Activated CD4-positive, alpha-beta T cell treated with anti-CD3 and anti-CD28 coated beads, Interleukin-2, amount 50 U/mL, for 24 hours (primary cell): Measurements from ENCODE around the gene SGF29.
"Not testable (repeated sequence)": the region's sequence is repeated elsewhere in the genome, so short reads cannot be mapped to it uniquely, and the experiment has no call there.

ENCODE experiments used
- DNase-seq, 2 donors: peaks; one replicate each; pipeline ENCODE4 v3.0.0-alpha.2; 2020; ENCODE audit warnings: low read depth in 1 of 2, low spot score in 1 of 2

SGF29 gene

DNA sequence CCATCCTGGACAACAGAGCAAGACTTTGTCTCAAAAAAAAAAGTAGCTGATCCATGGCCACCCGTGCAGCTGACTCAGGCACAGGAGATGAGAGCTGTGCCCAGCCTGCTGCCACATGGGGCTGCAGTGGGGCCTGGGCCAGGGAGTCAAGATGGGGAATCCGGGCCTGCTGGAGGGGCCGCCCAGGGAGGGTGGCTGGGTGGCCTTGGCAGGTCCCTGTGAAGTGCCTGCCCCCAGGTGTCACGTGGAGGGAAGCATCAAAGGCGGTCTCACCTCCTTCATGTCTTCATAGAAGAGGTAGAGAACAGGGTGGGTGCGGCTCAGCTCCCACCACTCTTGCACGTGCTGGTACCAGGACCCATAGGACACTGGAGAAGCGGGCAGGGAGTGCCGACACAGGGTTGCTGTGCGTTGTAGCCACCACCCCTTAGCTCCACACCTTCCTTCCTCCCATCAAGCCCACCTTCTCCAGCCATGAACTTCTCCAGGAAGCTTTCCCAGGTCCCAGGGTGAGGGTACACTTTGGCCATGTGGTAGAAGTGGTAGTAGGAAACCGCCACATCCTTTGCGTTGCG lies 39.3 kb downstream of the SGF29 start:
- DNase-seq: no peak

DNA sequence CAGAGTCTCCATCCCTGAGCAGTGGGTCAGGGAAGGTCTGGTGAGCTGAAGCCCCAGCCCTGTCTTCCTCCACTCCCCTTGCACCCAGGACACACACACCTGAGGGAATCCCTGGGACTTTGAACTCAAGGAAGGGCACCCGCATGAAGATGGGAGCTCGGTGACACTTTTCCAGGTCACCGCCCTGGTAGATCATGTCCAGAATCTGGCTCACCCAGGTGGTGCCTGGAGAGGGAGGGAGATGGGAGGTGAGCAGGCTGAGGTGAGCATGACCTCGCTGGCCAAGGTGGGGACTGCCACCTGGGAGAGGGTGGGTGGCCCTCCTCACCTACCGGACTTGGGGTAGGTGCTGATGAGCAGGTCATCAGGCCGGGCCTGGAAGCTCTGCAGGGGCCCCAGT lies 41.7 kb downstream of the SGF29 start:
- not testable (repeated sequence) for DNase-seq

GRCh38 chr16:28596115-28596630 lies 42.5 kb downstream of the SGF29 start:
- DNase-seq: no peak

DNA sequence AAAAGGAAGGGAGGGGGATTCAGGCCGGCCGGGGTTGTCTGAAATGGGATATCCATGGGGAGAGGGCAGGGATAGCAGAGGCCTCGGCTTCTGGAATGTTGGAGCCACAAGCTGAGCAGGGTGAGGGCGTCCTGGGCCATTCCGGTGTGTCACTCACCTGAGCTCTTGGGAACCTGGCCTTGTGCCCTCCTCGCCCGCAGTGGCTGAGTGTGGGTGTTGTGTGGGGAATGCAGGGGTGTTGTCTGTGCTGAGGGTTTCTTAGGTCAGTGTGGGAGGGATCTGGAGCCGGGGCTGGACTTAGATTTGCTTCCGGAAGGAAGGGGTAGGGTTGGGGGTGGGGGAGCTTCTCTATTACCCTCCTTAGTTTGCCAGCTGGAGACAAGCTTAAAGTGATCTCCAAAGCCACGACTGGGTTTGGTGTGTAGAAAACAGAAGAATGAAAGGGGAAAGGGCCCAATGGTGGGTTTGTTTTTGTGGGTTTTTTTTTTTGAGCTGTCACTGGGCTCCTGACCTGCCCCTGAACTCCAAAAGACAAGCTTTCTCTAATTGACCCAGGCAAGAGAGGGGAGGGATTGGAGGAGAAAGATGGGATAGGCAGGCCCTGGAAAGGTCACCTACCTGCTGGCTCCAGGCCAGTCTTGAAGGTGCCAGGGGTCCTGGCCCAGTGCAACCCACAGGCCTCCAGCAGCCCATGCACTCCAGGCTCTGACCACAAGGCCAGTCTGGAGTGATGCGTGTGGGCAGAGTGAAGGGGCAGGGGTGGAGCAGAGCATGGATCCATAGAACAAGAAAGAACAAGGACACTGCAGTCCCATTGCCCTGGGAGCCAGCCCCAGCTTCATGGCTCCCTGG lies 43.3 kb downstream of the SGF29 start, which contains the start of gene SULT1A2:
TSS of gene SULT1A2 (minus strand) at position 211 of the 852 bp plus-strand sequence. CDS start 1,120 bp downstream, outside the sequence.
- no peak for DNase-seq

GRCh38 chr16:28597692-28598261 lies 44.1 kb downstream of the SGF29 start:
- no peak for DNase-seq

- DNase-seq: not testable (repeated sequence)
Observed at GRCh38 chr16:28599377-28600285, 45.9 kb downstream of the SGF29 start.

DNA sequence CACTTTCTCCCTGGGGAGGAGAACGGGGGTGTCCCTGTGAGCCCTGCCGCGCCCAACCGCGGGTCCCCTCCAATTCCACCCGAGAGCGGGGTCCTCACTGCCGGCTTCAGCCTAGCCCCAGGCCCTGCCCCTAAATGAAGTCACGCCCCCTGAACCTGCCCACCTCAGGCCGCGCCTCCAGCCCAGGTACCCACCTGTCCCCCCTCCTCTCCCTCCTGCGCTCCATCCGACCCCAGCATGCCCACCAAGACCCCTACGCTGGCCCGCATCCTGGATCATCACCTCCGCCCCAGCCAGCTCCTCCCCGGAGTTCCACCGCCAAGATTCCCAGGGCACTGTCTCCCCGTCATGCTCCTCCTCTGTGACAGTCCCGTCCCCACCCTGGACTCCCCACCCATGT lies 47.2 kb downstream of the SGF29 start:
- not testable (repeated sequence) for DNase-seq

DNA sequence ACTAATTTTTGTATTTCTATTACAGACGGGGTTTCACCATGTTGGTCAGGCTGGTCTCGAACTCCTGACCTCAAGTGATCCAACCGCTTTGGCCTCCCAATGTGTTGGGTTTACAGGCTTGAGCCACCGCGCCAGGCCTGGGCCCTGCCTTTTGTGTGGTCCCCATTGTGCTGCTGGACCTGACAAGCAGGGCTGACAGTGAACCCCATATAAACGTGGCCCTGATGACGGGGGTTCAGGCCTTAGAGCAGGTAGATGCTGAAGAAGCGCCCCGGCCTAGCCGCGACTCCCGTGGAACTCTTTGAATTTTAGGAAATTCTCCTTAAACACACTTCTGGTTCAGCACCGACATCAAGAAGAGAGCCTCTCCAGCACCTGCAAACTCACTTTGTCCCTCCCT lies 47.9 kb downstream of the SGF29 start:
- not testable (repeated sequence) for DNase-seq

DNA sequence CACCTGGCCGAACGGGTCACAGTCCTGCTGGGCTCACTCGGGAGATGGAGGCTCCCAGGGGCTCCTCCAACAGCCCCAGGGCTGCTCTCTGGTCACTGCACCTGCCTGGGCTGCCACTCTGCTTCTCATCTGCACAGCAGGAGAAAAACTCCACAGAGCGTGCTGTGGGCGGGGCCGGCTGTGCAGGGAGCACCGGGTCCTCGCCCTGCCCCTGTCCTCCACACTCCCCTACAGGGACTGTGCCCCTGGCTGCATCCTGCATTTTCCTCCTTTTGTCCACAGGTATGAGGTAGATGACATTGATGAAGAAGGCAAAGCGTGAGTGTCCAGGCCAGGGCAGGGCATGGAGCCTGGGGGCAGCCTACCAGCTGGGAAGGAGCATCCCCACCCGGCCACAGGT lies 48.3 kb downstream of the SGF29 start:
- not testable (repeated sequence) for DNase-seq

DNA sequence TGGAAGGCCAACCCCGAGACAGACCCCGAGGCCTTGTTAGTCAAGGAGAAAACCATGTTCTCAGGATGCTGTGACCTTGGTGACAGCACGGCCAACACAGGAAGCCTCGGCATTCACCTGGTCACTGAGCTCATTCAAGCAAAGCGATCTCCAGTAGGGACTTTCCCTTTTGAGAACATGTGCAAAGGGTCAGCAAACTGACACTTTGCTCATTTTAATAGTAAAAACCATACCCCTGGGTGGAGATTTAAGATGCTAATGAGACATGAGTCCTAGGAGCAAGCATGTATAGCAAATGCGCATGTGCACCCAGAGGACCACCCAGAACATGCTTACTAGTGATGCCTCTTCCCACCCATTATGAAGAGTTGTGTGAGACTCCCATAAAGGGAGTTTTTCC lies 48.8 kb downstream of the SGF29 start:
- no peak for DNase-seq

GRCh38 chr16:28603381-28604185 lies 49.9 kb downstream of the SGF29 start:
- no peak for DNase-seq

GRCh38 chr16:28604186-28604565 lies 50.5 kb downstream of the SGF29 start:
- DNase-seq: no peak

DNA sequence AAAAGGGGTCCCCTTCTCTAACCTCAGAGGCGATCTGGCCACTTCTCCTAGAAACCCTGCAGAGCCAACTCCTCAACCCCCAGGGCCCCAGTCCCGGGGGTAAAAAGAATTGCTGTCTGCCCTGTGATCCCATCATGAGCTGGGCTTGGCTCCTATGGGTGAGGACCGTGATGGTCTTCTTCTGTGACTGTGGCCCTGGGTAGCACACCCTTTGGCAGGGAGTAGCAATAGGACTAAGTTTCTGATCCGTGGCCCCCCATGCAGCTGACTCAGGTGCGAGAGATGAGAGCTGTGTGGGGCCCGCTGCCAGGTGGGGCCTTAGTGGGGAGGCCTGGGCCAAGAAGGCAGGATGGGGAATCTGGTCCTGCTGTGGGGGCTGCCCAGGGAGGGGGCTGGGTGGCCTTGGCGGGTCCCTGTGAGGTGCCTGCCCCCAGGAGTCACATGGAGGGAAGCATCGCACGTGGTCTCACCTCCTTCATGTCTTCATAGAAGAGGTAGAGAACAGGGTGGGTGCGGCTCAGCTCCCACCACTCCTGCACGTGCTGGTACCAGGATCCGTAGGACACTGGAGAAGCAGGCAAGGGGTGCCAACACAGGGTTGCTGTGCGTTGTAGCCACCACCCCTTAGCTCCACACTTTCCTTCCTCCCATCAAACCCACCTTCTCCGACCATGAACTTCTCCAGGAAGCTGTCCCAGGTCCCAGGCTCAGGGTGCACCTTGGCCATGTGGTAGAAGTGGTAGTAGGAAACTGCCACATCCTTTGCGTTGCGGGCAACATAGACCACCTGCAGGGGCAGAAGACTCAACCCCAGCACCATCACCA lies 52.8 kb downstream of the SGF29 start:
- no peak for DNase-seq

DNA sequence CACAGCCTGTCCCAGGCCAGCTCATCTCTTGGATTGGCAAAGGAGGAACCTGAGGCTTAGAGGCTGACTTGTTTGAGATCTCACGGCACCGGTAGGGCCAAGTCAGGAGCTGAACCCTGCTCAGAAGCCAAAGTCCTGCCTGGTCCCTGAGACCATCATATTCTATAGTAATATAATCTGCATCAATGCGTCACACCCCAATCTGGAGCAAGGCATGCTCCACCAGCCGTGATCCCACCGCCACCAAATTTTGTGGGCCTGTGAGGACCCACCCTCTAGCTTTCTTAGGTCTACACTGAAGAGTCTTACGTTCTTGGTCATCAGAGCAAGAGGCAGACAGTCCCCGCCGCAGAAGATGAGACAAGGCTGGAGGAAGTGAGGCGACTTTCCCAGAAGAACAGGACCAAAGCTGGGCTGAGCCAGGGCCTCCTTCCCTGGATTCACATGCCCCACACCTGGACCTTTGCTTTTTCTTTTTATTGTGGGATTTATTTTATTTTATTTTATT lies 53.5 kb downstream of the SGF29 start:
- no peak for DNase-seq

GRCh38 chr16:28607681-28608495 lies 54.2 kb downstream of the SGF29 start:
- not testable (repeated sequence) for DNase-seq

GRCh38 chr16:28608496-28608808 lies 54.7 kb downstream of the SGF29 start:
- not testable (repeated sequence) for DNase-seq

DNA sequence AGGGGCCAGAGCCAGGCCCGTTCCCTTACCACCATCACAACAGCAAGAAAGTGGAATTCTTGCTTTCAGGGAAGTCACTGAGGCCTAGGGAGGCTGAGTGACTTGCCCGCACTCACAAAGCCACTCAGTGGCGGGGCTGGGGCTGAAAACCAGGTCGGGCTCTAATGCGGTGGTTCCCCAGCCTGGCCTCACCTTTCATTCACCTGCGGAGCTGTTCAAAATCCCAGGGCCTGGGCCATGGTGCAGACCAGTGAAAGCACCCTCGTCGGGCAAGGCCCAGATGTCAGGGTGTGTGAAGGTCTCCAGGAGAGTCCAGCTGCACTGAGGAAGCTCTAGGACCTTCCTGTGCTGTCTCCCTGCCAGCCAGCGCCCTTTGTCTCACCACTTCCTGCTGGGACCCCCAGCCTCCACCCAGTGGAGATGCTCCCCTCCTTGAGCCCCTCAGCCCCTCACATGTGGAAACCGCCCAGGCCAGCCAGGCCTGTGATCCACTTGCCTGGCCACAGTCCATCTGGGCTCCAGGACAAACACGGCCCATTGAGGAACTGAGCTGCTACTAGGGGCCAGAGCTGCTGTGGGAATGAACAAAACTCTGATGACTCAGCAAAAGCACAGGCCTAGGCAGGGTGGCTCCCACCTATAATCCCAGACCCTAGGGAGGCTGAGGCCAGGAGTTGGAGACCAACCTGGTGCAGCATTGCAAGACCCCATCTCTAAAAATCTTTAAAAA lies 55.3 kb downstream of the SGF29 start:
- DNase-seq: not testable (repeated sequence)
